ENCODE results near the gene HM13.

- TF ChIP-seq CTCF (conservative IDR thresholded peaks at IDR 0.05) (no peak), ZFX (IDR thresholded peaks at IDR 0.05) (no peak)
These were observed 66.5 kb downstream of the HM13 start for GRCh38 chr20:31580706-31581105.
